ENCODE data around the gene LRPAP1. TPM values are rescaled to one million over a fixed set of nuclear protein-coding genes. Genes with fewer than 3 reads are reported as not detected.
"Not testable (repeated sequence)": the region's sequence is repeated elsewhere in the genome, so short reads cannot be mapped to it uniquely, and the experiment has no call there.

LRPAP1 gene
- total RNA-seq, 1 donor from 2014 or later: 134 TPM

GRCh38 chr4:3573131-3573530, 40.9 kb upstream of the LRPAP1 start:
- TF ChIP-seq CTCF (IDR thresholded peaks at IDR 0.05; ENCODE audit: unreplicated experiment): no peak
- no peaks in the 10 kb centered on the region for H3K36me3 Mint-ChIP-seq (ENCODE audit: insufficient read depth)
- H3K4me3 Mint-ChIP-seq (ENCODE audit: low read depth): no peak overlapping the region
- DNase-seq (ENCODE audit: low spot score, unreplicated experiment): no peak
- peaks cover 17% of the 10 kb centered on the region for H3K27me3 Mint-ChIP-seq
- H3K9me3 Mint-ChIP-seq (ENCODE audit: low read depth): no peaks in the 10 kb centered on the region
- no peak overlapping the region for H3K27ac Mint-ChIP-seq
- H3K4me1 Mint-ChIP-seq (ENCODE audit: low read depth): no peaks in the 10 kb centered on the region

- no peak overlapping the region for H3K4me3 Mint-ChIP-seq (ENCODE audit: low read depth)
- no peak for TF ChIP-seq CTCF (IDR thresholded peaks at IDR 0.05; ENCODE audit: unreplicated experiment)
- no peaks in the 10 kb centered on the region for H3K36me3 Mint-ChIP-seq (ENCODE audit: insufficient read depth)
- H3K9me3 Mint-ChIP-seq (ENCODE audit: low read depth): no peaks in the 10 kb centered on the region
- peaks cover 14% of the 10 kb centered on the region for H3K27me3 Mint-ChIP-seq
- no peak for DNase-seq (ENCODE audit: low spot score, unreplicated experiment)
- H3K27ac Mint-ChIP-seq: no peak overlapping the region
- H3K4me1 Mint-ChIP-seq (ENCODE audit: low read depth): no peaks in the 10 kb centered on the region
Observed at GRCh38 chr4:3572363-3572762, 40.1 kb upstream of the LRPAP1 start.

GRCh38 chr4:3571921-3572320, 39.7 kb upstream of the LRPAP1 start:
- DNase-seq (ENCODE audit: low spot score, unreplicated experiment): no peak

GRCh38 chr4:3570923-3571322, 38.7 kb upstream of the LRPAP1 start:
- H3K9me3 Mint-ChIP-seq (ENCODE audit: low read depth); DNase-seq (ENCODE audit: low spot score, unreplicated experiment); H3K27ac Mint-ChIP-seq; H3K36me3 Mint-ChIP-seq (ENCODE audit: insufficient read depth); H3K4me3 Mint-ChIP-seq (ENCODE audit: low read depth); H3K4me1 Mint-ChIP-seq (ENCODE audit: low read depth): not testable (repeated sequence)
- peaks cover 14% of the 10 kb centered on the region for H3K27me3 Mint-ChIP-seq

More at GRCh38 chr4:3571921-3572320, 39.7 kb upstream of the LRPAP1 start:
- no peak for TF ChIP-seq CTCF (IDR thresholded peaks at IDR 0.05; ENCODE audit: unreplicated experiment)
- no peaks in the 10 kb centered on the region for H3K4me1 Mint-ChIP-seq (ENCODE audit: low read depth)
- peaks cover 14% of the 10 kb centered on the region for H3K27me3 Mint-ChIP-seq
- no peaks in the 10 kb centered on the region for H3K36me3 Mint-ChIP-seq (ENCODE audit: insufficient read depth)
- H3K4me3 Mint-ChIP-seq (ENCODE audit: low read depth): no peak overlapping the region
- H3K27ac Mint-ChIP-seq: no peak overlapping the region
- no peaks in the 10 kb centered on the region for H3K9me3 Mint-ChIP-seq (ENCODE audit: low read depth)

GRCh38 chr4:3569611-3570010, 37.4 kb upstream of the LRPAP1 start:
- not testable (repeated sequence) for H3K4me1 Mint-ChIP-seq (ENCODE audit: low read depth); H3K4me3 Mint-ChIP-seq (ENCODE audit: low read depth); DNase-seq (ENCODE audit: low spot score, unreplicated experiment); H3K36me3 Mint-ChIP-seq (ENCODE audit: insufficient read depth); H3K27ac Mint-ChIP-seq; H3K9me3 Mint-ChIP-seq (ENCODE audit: low read depth)
- peaks cover 12% of the 10 kb centered on the region for H3K27me3 Mint-ChIP-seq

GRCh38 chr4:3566701-3567100, 34.5 kb upstream of the LRPAP1 start:
- not testable (repeated sequence) for H3K36me3 Mint-ChIP-seq (ENCODE audit: insufficient read depth)

GRCh38 chr4:3566301-3566700, 34.1 kb upstream of the LRPAP1 start:
- not testable (repeated sequence) for H3K4me1 Mint-ChIP-seq (ENCODE audit: low read depth); H3K36me3 Mint-ChIP-seq (ENCODE audit: insufficient read depth); H3K4me3 Mint-ChIP-seq (ENCODE audit: low read depth); H3K27ac Mint-ChIP-seq; H3K9me3 Mint-ChIP-seq (ENCODE audit: low read depth); DNase-seq (ENCODE audit: low spot score, unreplicated experiment); H3K27me3 Mint-ChIP-seq

More at GRCh38 chr4:3566701-3567100, 34.5 kb upstream of the LRPAP1 start:
- H3K4me3 Mint-ChIP-seq (ENCODE audit: low read depth); DNase-seq (ENCODE audit: low spot score, unreplicated experiment); H3K4me1 Mint-ChIP-seq (ENCODE audit: low read depth); H3K27ac Mint-ChIP-seq; H3K27me3 Mint-ChIP-seq; H3K9me3 Mint-ChIP-seq (ENCODE audit: low read depth): not testable (repeated sequence)

- H3K9me3 Mint-ChIP-seq (ENCODE audit: low read depth); H3K36me3 Mint-ChIP-seq (ENCODE audit: insufficient read depth); H3K4me3 Mint-ChIP-seq (ENCODE audit: low read depth); DNase-seq (ENCODE audit: low spot score, unreplicated experiment); H3K27ac Mint-ChIP-seq; H3K27me3 Mint-ChIP-seq; H3K4me1 Mint-ChIP-seq (ENCODE audit: low read depth): not testable (repeated sequence)
Observed at GRCh38 chr4:3564948-3565347, 32.7 kb upstream of the LRPAP1 start.

Measured in progenitor cell of endocrine pancreas (in vitro differentiated cells).